ENCODE measurements around the gene POMT1.

POMT1 gene

GRCh38 chr9:131480258-131480657 lies 22.5 kb upstream of the POMT1 start:
- H3K9me3 ChIP-seq (ENCODE audit: control insufficient read depth, insufficient read depth, low read depth, low read length) = no peaks in the 10 kb centered on the region
- TF ChIP-seq ZNF488 (tag by site-specific recombination; IDR thresholded peaks at IDR 0.05) = no peak
- TF ChIP-seq PBX3 (CRISPR knock-in tag; IDR thresholded peaks at IDR 0.05) = no peak
- no peak for TF ChIP-seq ZBTB8A (tag by site-specific recombination; IDR thresholded peaks at IDR 0.05)
- no peak for TF ChIP-seq ZNF518A (tag by site-specific recombination; conservative IDR thresholded peaks at IDR 0.05; ENCODE audit: low read depth)
- no peak for TF ChIP-seq ZNF624 (tag by site-specific recombination; IDR thresholded peaks at IDR 0.05)
- TF ChIP-seq ZNF112 (tag by site-specific recombination; IDR thresholded peaks at IDR 0.05) = no peak
- no peak for TF ChIP-seq ZIC2 (tag by site-specific recombination; IDR thresholded peaks at IDR 0.05)
- H3K36me3 ChIP-seq (ENCODE audit: control insufficient read depth in 2 of 2, insufficient read depth in 1 of 2, low read length in 2 of 2) = peaks cover 28 to 98% of the 10 kb centered on the region in 2 experiments
- POLR2A ChIA-PET = interaction anchor here (0.7 kb wide), 1 partner anchor 21 kb away, joined by 5 read pairs; no protein-coding TSS in a partner anchor
- no peak overlapping the region for H3K4me3 ChIP-seq (ENCODE audit: low read depth, low read length)
- no peaks in the 10 kb centered on the region for H3K4me1 ChIP-seq (ENCODE audit: control insufficient read depth, insufficient read depth, low read length)
- H3K27ac ChIP-seq (ENCODE audit: extremely low read depth, low read depth, low read length) = peak overlapping the region; percentile 8; the same call in 1 of the 2 replicates
- CTCF ChIA-PET = interaction anchor here (0.6 to 4.5 kb wide), 9 partner anchors 10 to 932 kb away, joined by 3 to 26 read pairs (median 3); no protein-coding TSS in a partner anchor

- POLR2A ChIA-PET = interaction anchor here (0.6 to 1.6 kb wide), 6 partner anchors 24 to 131 kb away, joined by 3 to 8 read pairs (median 3); no protein-coding TSS in a partner anchor
- H3K27ac ChIP-seq (ENCODE audit: extremely low read depth, low read depth, low read length) = no peak overlapping the region
These were observed 21.0 kb upstream of the POMT1 start for GRCh38 chr9:131481441-131482342.

More at GRCh38 chr9:131481441-131482342, 21.0 kb upstream of the POMT1 start:
- no peaks in the 10 kb centered on the region for H3K4me1 ChIP-seq (ENCODE audit: control insufficient read depth, insufficient read depth, low read length)
- H3K9me3 ChIP-seq (ENCODE audit: control insufficient read depth, insufficient read depth, low read depth, low read length) = no peaks in the 10 kb centered on the region
- no peak overlapping the region for H3K4me3 ChIP-seq (ENCODE audit: low read depth, low read length)
- TF ChIP-seq ZNF664 (tag by site-specific recombination; IDR thresholded peaks at IDR 0.05) (no peak), YY2 (tag by site-specific recombination; IDR thresholded peaks at IDR 0.05) (no peak), ZBTB49 (tag by site-specific recombination; IDR thresholded peaks at IDR 0.05; ENCODE audit: low read depth) (no peak), ELK4 (IDR thresholded peaks at IDR 0.05; ENCODE audit: borderline replicate concordance, low read depth, low read length) (no peak), ZBTB20 (tag by site-specific recombination; IDR thresholded peaks at IDR 0.05) (no peak), ZNF335 (tag by site-specific recombination; conservative IDR thresholded peaks at IDR 0.05) (no peak), GFI1B (tag by site-specific recombination; IDR thresholded peaks at IDR 0.05) (no peak), ZNF394 (tag by site-specific recombination; IDR thresholded peaks at IDR 0.05; ENCODE audit: borderline replicate concordance) (no peak), RBAK (tag by site-specific recombination; IDR thresholded peaks at IDR 0.05) (no peak)
- CTCF ChIA-PET = interaction anchor here (0.9 to 4.5 kb wide), 4 partner anchors 9 to 259 kb away, joined by 3 to 26 read pairs (median 4); no protein-coding TSS in a partner anchor
- peaks cover 28 to 98% of the 10 kb centered on the region in 2 experiments for H3K36me3 ChIP-seq (ENCODE audit: control insufficient read depth in 2 of 2, insufficient read depth in 1 of 2, low read length in 2 of 2)
